GM10248 (cell line): Measurements from ENCODE around the gene CDC5L.

ENCODE experiments used
- CTCF ChIA-PET: fragments of 300-600 bp; sonication (Branson Sonifier 250); formaldehyde crosslinking; extraction: SDS; loops from one replicate; lab custom pipeline; 2021; ENCODE audit warnings: antibody characterized with exemption; lab: Yijun Ruan, JAX
- POLR2A ChIA-PET: fragments of 350-650 bp; sonication (Branson Sonifier 250); formaldehyde crosslinking; extraction: SDS; loops from one replicate; lab custom pipeline; 2020; ENCODE audit warnings: antibody characterized with exemption; lab: Yijun Ruan, JAX
- DNase-seq: peaks from one replicate; pipeline ENCODE4 v3.0.0; 2012; ENCODE audit errors: extremely low spot score
- TF ChIP-seq, protein P1 (sequence below): IDR thresholded peaks from 2 replicates; pipeline ENCODE4 v1.5.1; 2012; ENCODE audit warnings: mild to moderate bottlenecking, low read depth; ENCODE audit errors: extremely low read depth, missing control alignments, control extremely low read depth

Gene CDC5L

DNA sequence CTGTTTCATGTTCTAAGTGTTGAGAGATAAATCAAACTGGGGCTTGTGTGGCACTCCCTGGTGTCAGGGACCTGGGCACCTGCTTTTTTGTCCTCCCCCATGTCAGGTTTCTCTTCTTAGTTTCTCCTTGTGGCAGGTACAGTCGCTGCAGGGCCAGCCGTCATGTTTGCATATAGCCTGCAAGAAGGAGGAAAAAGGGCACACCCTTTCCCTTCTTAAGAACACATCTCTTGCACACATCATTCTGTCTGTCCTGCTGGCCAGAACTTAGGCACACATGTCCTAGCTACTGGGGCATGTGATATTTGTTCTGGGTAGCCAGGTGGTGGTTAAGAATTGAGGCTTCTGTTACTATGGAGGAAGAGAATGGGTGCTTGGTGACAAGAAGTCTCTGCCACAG is 27.9 kb downstream of the CDC5L start:
- TF ChIP-seq, protein P1, sequence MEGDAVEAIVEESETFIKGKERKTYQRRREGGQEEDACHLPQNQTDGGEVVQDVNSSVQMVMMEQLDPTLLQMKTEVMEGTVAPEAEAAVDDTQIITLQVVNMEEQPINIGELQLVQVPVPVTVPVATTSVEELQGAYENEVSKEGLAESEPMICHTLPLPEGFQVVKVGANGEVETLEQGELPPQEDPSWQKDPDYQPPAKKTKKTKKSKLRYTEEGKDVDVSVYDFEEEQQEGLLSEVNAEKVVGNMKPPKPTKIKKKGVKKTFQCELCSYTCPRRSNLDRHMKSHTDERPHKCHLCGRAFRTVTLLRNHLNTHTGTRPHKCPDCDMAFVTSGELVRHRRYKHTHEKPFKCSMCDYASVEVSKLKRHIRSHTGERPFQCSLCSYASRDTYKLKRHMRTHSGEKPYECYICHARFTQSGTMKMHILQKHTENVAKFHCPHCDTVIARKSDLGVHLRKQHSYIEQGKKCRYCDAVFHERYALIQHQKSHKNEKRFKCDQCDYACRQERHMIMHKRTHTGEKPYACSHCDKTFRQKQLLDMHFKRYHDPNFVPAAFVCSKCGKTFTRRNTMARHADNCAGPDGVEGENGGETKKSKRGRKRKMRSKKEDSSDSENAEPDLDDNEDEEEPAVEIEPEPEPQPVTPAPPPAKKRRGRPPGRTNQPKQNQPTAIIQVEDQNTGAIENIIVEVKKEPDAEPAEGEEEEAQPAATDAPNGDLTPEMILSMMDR: no peak
- peak; percentile 15 for DNase-seq
- CTCF ChIA-PET: interaction anchor here (0.7 to 2.2 kb wide), 5 partner anchors 8 to 72 kb away, joined by 3 to 6 read pairs (median 4); no protein-coding TSS in a partner anchor
- POLR2A ChIA-PET: no interaction called here

DNA sequence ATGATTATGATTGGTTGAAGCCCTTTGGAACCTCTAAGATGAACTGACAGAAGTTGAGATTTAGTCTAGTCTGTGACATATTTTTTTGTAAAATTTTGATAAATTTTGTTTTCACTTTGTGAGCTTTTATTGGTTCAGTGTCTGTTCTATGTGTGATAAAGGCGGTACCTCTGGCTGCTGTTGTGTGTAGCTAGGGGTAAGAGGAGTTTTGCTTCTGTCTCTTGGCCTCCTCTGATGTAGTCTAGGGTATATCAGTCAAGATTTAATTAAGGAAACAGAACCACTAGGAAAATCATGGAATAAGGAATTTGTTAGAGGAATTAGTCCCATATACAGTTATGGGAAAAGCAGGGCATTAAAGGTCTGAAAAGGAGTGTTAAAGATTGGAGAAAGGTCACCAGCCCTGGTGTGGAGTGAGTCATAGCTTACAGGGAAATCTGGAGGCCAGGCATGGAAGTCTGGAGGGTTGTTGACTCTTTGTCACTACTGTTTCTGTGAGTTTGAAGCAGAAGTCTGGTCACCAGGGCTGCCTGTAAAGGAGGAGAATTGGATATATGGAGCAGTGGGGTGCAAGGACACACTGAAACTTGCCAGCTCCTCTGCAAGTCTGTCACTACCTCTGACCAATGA is 28.5 kb downstream of the CDC5L start:
- ChIA-PET CTCF (interaction anchor here (0.7 to 2.2 kb wide), 5 partner anchors 9 to 72 kb away, joined by 3 to 6 read pairs (median 4); no protein-coding TSS in a partner anchor), POLR2A (no interaction called here)
- no peak for DNase-seq
- TF ChIP-seq, protein P1: no peak

DNA sequence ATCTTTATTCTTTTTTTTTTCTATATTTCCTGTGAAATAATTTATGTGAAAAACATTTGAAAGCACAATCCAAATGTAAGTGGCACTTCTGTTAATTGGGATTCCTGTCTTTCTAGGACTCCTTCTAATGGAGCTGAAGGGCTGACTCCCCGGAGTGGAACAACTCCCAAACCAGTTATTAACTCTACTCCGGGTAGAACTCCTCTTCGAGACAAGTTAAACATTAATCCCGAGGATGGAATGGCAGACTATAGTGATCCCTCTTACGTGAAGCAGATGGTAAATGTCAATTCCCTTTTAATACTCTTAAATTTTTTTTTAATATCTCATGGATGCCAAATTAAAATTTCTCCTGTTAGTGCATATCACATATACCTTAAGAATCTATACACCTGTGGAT is 35.0 kb downstream of the CDC5L start:
- DNase-seq: no peak
- TF ChIP-seq, protein P1: no peak
- CTCF ChIA-PET: interaction anchor here (1.1 to 1.8 kb wide), 3 partner anchors 8 to 47 kb away, joined by 3 to 4 read pairs (median 3); no protein-coding TSS in a partner anchor
- POLR2A ChIA-PET: no interaction called here

DNA sequence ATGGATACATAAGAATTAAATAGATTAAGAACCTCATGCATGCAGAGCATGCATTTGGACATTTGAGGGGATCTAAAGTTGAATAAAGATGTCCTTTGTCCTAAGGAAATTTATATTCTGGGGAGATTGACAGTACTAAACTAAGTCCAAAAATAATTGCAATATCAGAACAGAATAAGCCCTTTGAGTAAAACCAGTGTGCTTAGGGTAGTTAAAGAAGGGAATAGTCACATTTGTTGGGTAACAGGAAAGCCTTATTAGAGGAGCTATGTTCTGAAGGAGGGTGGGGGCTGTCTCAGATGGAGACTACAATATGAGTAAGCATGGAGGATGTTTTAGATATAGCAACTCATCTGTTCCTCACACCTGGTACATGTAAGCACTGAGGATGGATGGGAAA is 35.8 kb downstream of the CDC5L start:
- DNase-seq: no peak
- CTCF ChIA-PET: interaction anchor here (1.1 kb wide), 1 partner anchor 8 kb away, joined by 3 read pairs; no protein-coding TSS in a partner anchor
- POLR2A ChIA-PET: no interaction called here
- TF ChIP-seq, protein P1: no peak

DNA sequence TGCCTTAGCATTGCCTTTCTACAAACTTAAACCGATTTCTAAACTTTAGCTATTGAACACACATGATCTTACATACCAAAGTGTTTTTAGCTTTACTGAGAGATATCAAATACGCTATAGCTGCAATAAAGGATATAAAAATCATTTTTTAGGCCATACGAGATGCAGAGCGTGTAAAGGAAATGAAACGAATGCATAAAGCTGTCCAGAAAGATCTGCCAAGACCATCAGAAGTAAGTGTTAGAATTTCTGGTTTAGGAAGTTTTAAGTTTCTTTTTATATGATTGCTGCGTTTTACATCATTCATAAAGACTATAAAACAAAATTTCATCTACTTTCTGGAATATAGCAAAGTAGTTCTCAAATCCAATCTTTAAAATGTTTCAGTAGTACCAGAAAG is 38.4 kb downstream of the CDC5L start:
- no peak for DNase-seq
- ChIA-PET POLR2A (no interaction called here), CTCF (interaction anchor here (0.8 to 12.8 kb wide), 8 partner anchors 12 to 121 kb away, joined by 3 to 190 read pairs (median 4); no protein-coding TSS in a partner anchor)
- TF ChIP-seq, protein P1: no peak

DNA sequence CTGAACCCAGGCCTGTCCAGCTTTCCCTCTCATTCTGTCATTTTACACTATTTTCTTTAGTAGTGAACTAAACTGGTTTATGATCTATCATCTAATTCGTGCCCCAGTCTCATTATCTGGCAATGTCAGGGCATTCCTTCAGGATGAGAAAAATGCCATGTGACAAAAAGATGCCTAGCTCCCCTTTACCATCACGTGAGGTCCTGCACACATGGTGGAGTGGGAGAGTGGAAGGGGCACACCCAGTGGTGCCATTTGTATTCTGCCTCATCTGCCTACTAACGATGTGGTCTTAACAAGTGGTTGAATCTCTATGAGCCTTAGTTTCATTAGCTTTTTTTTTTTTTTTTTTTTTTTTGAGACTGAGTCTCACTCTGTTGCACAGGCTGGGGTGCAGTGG is 41.2 kb downstream of the CDC5L start:
- CTCF ChIA-PET: interaction anchor here (0.8 to 12.8 kb wide), 6 partner anchors 9 to 119 kb away, joined by 3 to 190 read pairs (median 5); no protein-coding TSS in a partner anchor
- POLR2A ChIA-PET: no interaction called here
- TF ChIP-seq, protein P1: no peak
- DNase-seq: no peak
